Stimulated activated CD4-positive, alpha-beta T cell treated with anti-CD3 and anti-CD28 coated beads, Interleukin-15, amount 100 ng/mL, for 24 hours (primary cell): ENCODE data around the gene RALGAPA2.

ENCODE experiments used
- DNase-seq: peaks from one replicate; pipeline ENCODE4 v3.0.0-alpha.2; 2020

The RALGAPA2 gene

DNA sequence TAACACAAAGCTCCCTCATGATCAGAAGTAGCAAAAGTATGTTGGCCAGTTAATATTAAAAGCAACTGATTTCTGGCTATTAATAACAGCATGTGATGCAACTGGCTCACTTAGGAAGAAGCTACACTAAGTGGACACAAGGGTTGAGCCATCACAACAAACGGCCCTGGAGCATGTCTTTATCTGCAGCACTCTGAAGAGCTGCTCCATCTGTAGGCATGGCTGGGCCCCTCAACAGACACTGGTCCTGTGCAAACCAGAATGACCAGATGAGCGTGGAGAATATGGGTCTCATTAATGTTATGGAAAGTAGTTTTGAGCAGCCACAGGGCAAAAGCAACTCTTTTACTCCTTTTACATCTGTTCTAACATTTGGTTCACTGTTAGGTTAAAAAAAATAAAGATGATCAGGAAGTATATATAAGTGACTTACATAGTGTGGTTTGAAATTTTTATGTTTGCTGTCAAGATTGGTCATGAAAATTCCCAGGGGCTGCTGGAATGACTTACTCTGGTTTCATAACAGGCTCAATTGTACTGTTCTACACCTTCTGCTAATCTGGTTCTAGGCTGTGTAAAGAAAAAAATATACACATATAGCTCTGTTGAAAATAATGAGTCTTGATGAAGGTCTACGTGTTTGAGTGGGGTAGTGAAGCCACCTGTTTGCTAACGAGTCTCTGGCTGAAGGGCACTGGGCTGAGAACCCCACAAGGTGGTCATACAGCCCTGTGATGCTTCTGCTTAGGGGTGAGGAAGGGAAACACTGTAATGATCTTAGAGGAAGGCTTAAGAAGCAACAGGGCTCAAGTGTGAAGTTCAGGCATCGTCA, 286.4 kb downstream of the RALGAPA2 start:
- DNase-seq: no peak

DNA sequence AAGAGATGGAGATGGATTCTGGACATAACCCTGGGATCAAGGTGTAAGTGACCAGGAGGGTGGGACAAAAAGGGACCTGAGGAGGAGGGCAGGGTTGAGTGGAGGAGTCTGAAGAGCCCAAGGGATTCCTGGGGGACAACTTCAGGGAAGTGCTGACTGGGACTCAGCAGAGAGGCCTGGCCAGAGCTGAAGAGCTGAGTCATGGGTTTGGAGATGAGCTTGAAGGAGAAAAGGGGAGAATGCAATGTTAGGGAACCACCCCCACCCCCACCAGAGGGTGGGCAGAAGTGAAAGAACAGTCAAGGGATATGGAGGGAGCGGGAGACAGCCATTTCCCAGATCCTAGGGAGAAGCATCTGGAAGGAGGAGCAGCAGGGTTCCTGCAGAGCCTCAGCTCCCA, 289.3 kb downstream of the RALGAPA2 start:
- DNase-seq: no peak

DNA sequence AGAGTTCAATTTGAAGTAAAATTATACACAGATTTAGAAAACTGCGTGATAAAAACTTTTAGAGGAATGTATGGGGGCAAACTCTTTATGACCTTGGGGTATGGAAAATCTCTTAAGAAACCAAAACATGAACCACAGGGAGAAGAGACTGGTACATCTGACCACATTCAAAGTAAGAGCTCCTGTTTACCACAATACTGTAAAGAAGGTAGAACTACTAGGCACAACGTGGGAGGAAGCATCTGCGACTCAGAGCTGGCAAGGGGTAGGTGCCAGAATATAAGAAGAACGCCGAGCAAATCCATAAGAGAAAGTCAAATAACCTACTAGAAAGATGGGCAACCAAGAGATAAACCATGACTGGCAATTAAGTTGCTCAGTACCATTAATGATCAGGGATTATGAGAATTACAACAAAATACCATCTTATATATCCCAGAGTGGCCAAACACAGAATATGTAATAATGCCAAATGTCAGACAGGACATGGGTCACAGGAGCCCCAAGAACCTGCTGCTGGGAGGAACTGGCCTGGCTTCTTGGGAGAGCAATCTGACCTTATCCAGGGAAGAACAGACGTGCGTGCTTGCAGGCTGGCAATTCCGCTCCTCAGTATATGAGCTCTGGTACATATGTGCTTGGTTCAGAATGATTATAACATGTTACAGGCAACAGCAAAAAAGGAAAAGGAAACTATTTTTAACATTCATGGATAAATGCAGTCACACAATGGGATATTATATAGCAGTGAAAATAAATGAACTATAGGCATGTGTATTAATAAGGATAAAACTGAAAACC, 294.4 kb downstream of the RALGAPA2 start:
- DNase-seq: no peak

DNA sequence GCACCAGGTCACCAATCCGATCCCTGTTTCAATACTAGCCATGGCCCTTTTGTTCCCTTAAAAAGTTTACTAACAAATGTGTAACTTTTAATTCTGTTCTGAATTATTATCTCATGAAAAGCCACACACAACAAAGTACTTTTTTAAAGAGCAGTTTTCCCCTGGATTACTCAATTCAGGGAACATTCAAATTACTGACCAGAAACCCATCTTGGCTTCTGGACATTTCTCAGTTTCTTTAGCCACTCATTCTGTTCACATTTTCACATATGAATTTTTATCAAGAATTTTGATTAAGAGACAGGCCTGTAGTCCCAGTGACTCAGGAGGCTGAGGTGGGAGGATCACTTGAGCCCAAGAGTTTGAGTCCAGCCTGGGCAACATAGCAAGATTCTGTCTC, 297.1 kb downstream of the RALGAPA2 start:
- no peak for DNase-seq

DNA sequence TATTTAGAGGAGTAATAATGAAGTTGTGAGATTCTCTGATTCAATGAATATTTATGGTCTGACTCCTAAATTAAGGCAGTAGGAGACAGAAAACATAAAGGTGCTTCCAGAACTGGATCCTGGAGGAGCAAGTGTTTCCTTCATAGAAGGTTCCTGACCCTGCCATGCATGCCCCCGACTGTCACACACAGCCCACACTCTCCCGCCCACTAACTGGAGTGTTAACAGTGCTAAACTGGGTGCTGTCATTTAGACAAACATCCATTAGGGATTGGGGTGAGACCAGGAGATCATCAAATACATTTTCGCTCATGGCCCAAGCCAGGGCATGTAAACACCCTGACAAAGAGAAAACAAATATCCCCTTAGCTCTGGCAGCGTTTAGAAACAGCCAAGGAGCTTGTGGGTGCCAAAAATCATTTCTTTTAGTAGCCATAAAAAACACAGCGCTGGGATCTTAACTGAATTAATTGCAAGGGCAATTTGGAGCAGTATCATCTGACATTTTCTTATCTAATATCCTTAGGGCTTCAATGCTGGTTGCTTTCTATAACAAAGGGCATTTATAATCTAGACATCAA, 297.7 kb downstream of the RALGAPA2 start:
- no peak for DNase-seq

DNA sequence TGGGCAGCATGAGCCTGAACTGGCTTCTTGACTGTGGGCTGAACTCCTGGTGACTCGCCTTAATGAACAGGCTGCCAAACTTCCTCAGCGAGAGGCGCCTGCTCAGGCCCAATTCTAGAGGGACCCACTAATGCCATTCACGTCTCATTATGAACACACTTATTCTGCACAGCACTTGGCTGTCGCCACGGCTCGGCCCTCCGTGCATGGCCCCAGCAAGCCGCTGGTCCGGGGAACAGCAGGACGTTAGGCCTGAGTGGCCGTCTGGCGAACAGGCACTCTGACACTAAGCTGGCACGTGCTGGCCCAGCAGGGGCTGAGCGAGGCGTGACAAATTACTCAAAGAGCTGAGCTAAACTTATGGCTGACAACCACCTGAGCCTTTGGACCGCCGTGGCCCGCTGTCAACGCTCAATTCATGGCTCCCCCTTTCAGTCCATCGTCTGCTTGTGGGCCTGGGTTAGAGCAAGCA, 298.6 kb downstream of the RALGAPA2 start:
- no peak for DNase-seq

DNA sequence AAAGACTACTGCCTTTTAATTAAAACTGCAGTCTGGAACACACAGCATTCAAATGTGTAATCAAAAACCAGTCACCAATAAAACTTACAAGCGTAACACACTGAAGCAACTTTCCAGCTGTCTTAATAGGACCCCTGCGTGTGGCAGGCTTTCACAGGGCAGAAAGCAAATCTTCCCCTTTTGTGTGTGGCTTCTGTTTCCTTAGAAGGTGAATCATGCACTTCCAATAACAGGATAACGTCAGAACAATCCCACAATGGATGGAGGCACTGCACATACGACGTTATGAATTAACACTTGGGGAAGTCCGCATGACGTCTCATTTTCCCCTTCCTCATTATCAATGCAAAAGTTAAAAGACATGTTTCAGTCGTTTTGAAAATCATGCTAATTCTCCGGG, 299.7 kb downstream of the RALGAPA2 start:
- peak; percentile 48 for DNase-seq

DNA sequence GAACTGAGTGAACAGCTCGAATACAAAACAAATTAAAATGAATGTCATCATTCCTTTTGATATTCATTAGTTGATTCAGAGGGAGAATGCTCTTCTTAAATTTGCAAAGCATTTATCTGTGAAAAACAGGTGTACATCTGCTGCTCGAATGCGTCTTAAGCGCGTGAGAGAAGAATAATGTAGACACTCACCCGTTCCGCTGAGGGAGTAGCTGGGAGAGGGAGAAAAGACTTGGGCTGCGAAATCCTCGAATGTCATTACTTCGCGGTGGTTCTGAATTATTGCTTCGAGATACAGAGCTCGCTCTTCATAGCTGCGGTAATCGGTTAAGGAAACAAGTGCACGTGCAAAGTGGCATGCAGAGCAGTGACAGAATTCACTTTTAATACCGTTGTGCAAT, 300.6 kb downstream of the RALGAPA2 start:
- DNase-seq: no peak

DNA sequence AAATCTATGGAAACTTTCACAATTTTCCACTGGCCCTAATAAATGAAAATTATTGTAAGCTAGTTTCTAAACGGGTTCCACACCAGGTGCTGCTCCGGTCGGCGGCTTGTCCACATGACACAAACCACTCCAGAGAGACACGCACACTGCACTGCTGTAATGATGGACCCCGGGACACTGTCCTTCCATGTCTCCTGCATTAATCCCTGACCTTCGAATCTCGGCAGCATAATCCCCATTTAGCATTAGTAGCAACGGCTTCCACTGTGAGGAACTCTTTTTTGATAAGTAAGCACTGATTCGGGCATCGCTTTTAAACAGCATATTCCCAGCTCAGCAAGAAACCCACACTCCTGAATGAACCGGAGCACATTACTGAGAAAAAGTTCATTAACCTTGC, 301.0 kb downstream of the RALGAPA2 start:
- DNase-seq: no peak

DNA sequence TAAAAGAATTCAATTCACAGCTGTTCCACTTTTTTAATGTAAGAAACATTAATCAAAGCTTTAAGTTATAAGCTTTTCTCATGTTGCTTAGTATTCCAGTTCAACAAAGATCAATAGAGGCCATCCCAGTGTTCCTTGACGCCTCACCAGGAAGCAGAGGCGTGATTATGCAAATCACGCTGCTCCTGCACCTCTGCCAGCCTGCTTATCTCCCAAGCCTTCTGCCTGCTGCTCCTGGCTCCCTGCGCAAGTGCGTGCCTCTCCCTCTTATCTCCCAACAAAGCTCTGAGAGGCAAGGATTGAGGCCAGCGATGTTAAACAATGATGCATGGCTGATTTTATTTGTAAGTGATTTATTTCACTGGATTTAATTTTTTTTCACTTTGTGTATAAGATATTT, 301.8 kb downstream of the RALGAPA2 start:
- DNase-seq: no peak

DNA sequence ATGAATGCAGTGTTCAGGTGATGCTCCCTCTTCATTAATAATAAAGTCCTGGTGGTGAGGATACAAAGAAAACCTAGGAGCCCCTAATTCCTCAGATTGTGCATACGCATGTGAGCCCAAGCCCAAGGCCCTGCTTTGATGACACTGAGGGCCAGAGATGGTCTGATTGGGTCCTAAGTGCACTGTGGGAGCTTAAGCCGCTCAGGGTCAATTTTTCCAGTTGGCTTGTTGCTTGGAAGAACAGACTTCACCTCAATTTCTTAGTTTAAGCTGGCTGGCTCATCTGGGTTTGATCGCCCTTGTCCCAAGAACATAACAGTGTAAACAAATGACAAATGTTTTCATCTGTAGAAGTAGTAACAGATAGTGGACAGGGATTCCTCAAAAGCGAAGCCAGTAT, 303.1 kb downstream of the RALGAPA2 start:
- DNase-seq: no peak

DNA sequence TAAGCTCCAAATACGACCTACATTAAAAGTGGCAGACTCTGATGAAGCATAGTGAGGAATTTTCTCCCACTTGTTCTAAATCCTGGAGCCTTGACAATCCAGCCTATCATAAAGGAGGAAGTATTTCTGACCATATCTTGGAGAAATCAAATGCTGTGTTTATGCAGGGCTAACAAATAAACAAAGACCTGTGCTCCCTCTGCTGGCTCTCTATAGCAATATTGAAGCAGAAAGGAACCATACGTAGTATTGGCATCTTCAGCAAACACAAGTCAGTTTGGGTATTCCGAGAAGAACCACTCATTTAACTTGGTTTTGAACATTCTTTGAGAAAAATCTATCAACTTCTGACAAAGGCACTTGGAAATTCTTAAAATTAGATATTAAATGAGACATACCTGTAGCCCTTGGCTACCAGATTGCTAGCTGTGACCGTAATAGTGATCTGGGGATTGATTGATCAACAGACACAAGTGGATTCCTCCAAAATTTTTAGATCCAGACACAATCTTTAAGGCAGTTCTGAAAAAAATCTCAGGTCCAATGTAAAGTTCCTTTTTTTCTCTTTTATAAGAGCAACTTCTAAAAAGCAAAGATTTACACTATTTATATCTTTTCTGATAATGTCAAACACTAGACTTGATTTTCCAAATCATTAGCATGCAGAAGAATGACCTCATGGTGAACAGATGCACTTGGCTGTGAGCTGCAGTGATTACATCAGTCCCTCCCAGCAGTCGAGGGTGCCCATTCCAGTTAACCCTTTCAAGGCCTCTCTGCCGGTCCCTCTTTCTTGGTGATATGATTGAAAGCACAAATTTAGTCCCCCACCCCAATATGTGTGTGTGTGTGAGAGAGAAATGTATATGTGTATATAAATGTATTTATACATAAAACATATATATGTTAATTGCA, 304.3 kb downstream of the RALGAPA2 start:
- no peak for DNase-seq

DNA sequence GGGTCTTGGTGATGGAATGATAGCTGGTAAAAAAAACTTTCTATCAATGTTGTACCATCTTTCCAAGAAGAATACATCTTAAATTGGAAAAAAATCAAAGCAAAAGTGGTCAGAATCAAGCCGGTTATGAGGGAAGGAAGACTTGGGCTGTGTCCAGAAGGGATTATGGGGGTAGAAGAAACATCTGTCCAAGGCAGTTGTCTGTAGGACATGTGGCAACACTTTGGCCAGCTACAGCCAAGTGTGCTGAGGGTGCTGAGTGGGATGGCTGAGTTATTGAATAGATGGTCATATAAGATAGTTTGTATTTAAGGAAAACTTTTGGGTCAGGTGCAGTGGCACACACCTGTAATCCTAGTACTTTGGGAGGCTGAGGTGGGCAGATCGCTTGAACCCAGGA, 306.1 kb downstream of the RALGAPA2 start:
- no peak for DNase-seq

DNA sequence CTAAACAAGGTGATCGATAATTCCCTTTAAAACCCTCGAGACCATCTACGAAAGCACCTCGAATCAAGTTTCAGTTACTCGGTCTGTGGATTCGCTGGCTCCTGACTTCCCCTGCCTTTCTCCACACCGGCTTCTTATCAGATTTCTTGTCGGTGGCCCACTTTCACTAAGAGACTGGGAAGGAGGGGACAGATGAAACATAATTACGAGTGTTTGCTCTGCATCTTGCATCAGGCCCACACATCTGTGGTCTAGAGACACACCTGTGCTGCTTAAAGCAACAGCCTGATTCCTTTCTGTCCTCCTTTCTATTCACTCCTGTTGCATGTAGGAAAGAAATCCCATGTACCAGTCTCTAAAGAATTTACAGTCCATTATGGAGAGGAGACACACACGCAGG, 306.8 kb downstream of the RALGAPA2 start:
- no peak for DNase-seq

DNA sequence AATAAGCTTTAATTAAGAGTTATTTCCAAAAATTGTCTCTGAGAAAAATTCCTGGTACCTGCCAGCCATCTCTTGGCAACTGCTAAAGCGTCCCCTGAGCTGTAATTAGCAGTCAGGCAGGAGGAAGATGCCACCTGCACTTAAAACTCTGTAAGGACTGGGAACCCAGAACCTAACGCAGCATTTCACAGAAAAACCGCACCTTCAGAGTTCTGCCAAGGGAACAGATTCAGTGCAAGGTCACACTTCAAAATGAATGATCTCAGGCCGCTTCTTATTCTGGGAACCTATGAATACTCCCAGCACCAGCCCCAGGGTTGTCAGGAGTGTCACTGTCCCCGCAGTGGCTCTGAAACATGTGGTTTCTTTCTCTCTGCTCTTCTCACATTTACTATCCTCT, 307.8 kb downstream of the RALGAPA2 start:
- DNase-seq: no peak

DNA sequence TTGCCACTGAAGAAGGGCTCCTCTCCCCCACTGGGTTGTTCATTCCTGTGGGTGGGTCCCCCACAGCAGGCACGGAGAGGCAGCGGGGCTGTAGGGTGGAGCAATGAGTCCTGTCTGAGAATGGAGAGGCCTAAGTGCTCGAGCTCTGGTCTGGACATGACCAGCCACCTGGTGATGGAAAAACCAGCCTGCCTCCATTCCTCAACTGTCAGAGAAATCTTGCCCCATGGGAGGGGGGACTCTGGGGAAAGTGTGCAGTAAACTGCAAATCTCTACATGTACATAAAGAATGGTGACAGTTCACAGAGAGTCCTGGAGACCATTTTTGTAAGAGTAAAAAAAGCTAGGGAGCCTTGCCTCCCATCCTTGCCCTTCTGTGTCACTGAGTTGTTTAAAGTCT, 310.5 kb downstream of the RALGAPA2 start:
- DNase-seq: no peak

DNA sequence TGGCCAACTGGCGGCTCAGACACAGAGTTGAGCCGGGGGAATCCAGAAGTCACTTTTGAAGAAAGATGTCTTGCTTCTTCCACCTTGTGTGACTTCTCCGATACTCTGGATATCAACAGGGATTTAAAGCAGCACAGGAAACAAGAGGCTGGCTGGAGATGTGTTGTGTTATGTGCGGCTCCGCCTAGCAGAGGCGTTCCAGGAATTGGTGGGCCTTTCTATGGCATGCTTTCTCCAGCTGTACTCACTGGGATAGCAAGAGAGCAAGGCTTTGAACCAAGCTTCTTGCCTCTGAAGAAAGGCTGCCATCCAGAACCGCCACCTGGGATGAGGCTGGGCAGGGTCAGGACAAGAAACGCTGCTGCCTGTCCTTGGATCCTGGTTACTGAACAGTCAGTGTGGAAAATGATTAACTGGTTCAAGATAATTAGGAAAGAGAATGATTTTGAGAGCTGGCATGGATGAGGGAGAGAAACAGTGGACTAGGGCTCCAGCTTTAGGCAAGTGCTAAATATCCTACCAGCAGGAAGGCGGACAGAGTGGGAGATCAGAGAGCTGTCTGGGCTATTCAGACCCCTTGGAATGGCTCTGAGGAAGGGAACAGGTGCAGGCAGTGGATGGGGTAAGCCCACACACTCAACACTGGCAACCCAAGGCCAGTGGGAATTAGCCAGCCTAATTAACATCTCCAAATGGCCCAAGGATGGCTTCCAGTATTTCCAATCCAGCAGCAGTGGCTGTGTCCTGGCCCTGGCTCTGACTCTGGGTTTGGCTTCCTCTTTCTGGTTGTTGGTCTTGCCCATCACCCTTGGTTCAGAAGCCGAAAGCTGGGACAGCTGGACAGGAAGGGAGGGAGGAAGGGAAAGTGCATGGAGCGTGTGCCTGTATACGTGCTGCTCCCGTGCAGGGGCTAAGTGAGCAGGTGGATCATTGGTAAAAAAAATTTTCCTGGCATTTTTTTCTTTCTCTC, 312.6 kb downstream of the RALGAPA2 start:
- no peak for DNase-seq

DNA sequence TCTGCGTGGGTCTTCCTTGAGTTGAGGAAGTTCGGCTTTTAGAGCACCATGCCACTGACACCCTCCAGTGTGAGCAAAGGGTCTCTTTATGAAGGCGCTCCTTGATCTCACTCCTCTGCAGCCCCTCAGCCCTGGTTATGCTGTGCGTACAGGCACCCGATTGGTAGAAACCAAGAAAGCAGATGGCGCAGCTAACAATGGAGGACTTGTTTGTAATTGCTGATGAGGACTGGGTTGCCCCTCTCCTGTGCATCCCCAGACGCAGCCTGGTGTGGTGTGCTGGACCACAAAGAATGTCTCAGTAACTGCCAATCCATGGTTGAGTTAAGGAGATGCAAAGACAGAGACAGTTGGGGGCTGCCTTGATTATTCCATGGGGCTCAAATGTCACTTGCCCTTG, 314.3 kb downstream of the RALGAPA2 start:
- no peak for DNase-seq

DNA sequence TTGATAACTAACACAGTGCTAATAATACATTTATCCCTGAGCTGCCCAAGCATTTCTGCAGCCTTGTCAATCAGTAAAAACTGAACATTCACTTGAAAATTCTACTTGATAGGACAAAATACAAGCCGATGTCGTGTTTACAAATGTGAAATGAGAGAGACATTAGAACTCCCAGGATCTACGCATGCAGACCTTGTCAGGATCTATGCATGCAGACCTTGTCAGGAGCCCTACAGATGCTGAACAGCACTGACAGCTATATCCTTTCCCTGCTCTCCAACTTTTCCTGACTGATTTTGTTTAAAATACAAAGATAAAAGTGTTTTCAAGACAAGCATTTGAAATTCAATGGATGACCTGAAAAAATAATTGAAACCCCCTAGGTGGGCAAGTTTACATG, 315.6 kb downstream of the RALGAPA2 start:
- DNase-seq: no peak

DNA sequence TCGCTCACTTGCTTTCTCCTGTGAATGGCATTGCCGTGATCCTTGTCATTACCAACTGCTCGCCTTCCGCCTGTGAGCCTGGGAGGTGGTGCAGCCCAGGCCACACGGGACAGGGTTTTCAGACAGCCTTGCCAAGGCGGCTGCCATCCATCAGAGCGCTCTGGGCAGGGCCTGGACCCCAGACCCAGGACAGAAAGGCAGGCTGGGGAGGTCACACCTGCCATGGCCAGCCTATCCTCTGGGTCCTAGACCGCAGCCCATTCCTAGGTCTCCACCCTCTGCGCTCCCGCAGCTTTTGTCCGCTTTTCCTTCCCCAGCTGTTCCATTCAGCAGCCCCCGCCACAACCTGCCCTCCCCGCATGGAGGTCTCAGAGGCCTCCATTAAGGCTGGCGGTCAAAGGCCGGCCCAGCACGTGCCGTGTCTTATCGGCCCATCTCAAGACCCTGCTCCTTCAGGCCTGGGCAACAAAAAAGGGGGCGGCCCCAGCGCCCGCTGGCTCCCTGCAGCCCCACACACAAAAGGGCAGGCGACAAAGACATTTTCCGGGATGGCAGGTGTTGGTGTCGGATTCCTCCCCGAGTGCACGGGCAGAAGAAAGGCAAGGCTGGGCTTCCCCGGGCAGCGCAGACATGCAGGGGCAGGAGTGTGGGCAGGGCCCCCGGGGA, 316.4 kb downstream of the RALGAPA2 start:
- no peak for DNase-seq

DNA sequence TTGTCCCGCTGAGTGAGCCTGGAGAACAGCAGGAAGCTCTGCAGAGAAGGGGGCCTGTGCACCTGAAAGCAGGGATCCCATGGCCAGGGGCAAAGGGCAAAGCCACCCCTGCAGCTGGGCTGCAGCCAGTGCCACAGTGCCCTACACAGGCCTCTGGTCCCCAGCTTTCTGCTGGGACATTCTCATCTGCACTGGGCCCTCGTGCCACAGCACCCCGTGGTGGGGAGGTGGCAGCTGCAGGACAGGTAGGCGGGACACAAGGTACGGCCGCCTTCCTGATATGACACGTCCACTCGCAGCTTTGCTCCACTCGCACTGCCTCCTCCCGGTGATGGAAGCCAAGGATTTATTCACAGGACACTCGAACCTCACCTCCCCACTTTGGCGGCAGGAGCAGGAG, 317.4 kb downstream of the RALGAPA2 start:
- DNase-seq: no peak
